Hepatocyte (in vitro differentiated cells): Measurements from ENCODE around the gene DSG4.

ENCODE experiments used
- CTCF ChIP-seq: fragments of 200-600 bp; sonication (generic); IDR thresholded peaks from 2 replicates; pipeline ENCODE4 v1.5.1; 2016; ENCODE audit warnings: antibody characterized with exemption, mild to moderate bottlenecking; ENCODE audit not compliant: poor library complexity
- EZH2 ChIP-seq: fragments of 200-600 bp; sonication (generic); IDR thresholded peaks from 2 replicates; pipeline ENCODE4 v1.6.1; 2016; ENCODE audit warnings: antibody characterized with exemption, mild to moderate bottlenecking, borderline replicate concordance
- EZH2phosphoT487 ChIP-seq: fragments of 200-600 bp; sonication (generic); IDR thresholded peaks from one replicate; pipeline ENCODE4 v1.6.1; 2018; ENCODE audit warnings: antibody characterized with exemption, mild to moderate bottlenecking, low read depth, moderate library complexity; ENCODE audit not compliant: unreplicated experiment, severe bottlenecking

GRCh38 chr18:31402026-31402373 lies 25.4 kb downstream of the DSG4 start:
- TF ChIP-seq CTCF (no peak), EZH2 (no peak), EZH2phosphoT487 (peak; percentile 57)
